AG04450 (cell line): ENCODE data around the gene SMURF2. TPM values are rescaled to one million over a fixed set of nuclear protein-coding genes. Genes with fewer than 3 reads are reported as not detected.

ENCODE experiments used
- CTCF ChIA-PET: fragments of 300-600, 350-600 bp; formaldehyde crosslinking; extraction: SDS; loops from one replicate; lab custom pipeline; 2022; ENCODE audit warnings: antibody characterized with exemption, inconsistent platforms; lab: Charles Lee
- POLR2A ChIA-PET: fragments of 350-600 bp; formaldehyde crosslinking; extraction: SDS; loops from one replicate; lab custom pipeline; 2021; ENCODE audit warnings: antibody characterized with exemption, inconsistent platforms; lab: Yijun Ruan, JAX
- DNase-seq: peaks from one replicate; pipeline ENCODE4 v3.0.0-alpha.2; 2011; ENCODE audit warnings: low read depth, low spot score
- H3K27ac ChIP-seq: one replicate; pipeline ENCODE4 v1.5.1; 2012; ENCODE audit warnings: low read depth, low read length, control low read depth
- H3K27me3 ChIP-seq: one replicate; pipeline ENCODE4 v1.6.0; 2012; ENCODE audit warnings: low read length; ENCODE audit not compliant: control insufficient read depth, insufficient read depth
- H3K4me3 ChIP-seq: 2 replicates; pipeline ENCODE4 v1.5.1; 2011; ENCODE audit warnings: mild to moderate bottlenecking, low read depth, low read length, control low read depth
- H3K9me3 ChIP-seq: 2 replicates; pipeline ENCODE4 v1.5.1; 2012; ENCODE audit warnings: low read length; ENCODE audit not compliant: control insufficient read depth, insufficient read depth
- polyA plus RNA-seq: library from polyadenylated mRNA; depleted of rRNA; stranded (reverse); fragments of >200 nt; gene quantifications from 2 replicates; pipeline ENCODE4 v1.2.3, GENCODE V29; 2011
- TF ChIP-seq, protein P1 (sequence below): IDR thresholded peaks from 2 replicates; pipeline ENCODE4 v1.5.1; 2011; ENCODE audit warnings: low read depth, low read length, control low read depth, inconsistent platforms

The SMURF2 gene
- polyA plus RNA-seq, 1 experiment, result 147 TPM

DNA sequence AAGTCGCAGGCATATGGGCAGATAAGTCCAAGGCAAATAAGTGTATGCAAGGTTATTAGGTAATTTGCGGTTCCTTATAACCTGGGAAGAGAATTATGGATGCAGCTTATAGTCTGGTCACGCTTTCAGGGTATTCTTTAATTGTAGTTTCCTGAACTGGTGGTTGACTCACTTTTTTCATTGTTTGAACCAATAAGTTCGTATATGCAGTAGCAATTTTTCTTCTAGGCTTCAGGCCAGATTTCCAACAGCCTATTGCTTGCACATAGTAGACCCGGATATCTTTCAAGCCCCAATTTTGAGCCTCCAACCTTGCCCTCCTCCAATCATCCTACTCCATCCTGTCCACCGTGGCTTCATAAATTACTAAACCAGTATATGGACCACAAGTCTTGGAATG, 142.5 kb downstream of the SMURF2 start:
- ChIA-PET POLR2A (interaction anchor here (2.2 kb wide), 1 partner anchor 14 kb away, joined by 5 read pairs; the partner anchor contains the start of gene DDX5), CTCF (interaction anchor here (1.2 kb wide), 1 partner anchor 28 kb away, joined by 4 read pairs; no protein-coding TSS in a partner anchor)
- H3K27ac ChIP-seq, result no peak overlapping the region
- H3K4me3 ChIP-seq, result no peak overlapping the region
- no peaks in the 10 kb centered on the region for H3K27me3 ChIP-seq
- TF ChIP-seq, protein P1, sequence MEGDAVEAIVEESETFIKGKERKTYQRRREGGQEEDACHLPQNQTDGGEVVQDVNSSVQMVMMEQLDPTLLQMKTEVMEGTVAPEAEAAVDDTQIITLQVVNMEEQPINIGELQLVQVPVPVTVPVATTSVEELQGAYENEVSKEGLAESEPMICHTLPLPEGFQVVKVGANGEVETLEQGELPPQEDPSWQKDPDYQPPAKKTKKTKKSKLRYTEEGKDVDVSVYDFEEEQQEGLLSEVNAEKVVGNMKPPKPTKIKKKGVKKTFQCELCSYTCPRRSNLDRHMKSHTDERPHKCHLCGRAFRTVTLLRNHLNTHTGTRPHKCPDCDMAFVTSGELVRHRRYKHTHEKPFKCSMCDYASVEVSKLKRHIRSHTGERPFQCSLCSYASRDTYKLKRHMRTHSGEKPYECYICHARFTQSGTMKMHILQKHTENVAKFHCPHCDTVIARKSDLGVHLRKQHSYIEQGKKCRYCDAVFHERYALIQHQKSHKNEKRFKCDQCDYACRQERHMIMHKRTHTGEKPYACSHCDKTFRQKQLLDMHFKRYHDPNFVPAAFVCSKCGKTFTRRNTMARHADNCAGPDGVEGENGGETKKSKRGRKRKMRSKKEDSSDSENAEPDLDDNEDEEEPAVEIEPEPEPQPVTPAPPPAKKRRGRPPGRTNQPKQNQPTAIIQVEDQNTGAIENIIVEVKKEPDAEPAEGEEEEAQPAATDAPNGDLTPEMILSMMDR, result no peak
- no peak for DNase-seq
- H3K9me3 ChIP-seq, result no peaks in the 10 kb centered on the region

DNA sequence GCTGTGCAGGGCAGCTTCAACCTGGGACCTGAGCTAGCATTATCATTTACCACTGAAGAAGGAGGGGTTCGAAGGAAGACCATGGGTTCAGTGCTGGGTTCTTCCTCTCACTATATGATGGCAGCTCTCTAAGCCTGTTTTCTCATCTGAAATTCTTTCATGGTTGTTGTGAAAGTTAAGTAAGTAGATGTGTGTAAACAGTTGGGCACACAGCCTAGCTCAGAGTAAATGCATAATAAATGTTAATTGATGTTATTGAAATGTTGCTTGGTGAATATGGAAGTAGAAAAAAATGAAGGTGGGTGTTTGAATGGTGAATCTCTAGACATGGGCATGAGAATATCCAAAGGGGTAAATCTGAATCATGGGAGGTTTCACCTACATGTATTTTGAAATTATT, 146.3 kb downstream of the SMURF2 start:
- H3K4me3 ChIP-seq, result no peak overlapping the region
- ChIA-PET POLR2A (interaction anchor here (1.0 to 1.4 kb wide), 3 partner anchors 9 to 133 kb away, joined by 3 to 8 read pairs (median 3); partner anchors contain the start of genes CEP95 and DDX5), CTCF (interaction anchor here (0.9 to 1.5 kb wide), 2 partner anchors 9 to 96 kb away, joined by 3 to 4 read pairs; partner anchors contain the start of gene CEP95)
- no peak for DNase-seq
- TF ChIP-seq, protein P1, result no peak
- H3K27ac ChIP-seq, result no peak overlapping the region
- no peaks in the 10 kb centered on the region for H3K27me3 ChIP-seq
- no peaks in the 10 kb centered on the region for H3K9me3 ChIP-seq

DNA sequence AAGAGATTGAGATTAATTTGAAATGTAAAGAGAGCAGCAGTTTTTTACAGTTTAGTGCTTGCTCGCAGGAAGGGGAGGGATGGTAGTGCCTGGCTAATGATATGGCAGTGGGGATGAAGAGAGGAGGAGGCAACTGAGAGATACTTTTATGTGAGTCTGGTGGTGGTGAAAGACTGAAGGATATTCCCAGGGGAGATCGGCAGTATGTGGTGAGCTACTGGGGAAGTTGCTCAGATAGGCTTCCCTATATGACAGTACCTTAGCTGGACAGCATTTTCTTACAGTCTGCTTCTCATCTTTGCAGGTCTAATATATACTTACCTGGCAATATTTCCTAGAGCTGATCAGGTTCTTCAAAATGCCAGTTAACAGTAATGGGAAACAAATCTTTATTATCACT, 146.7 kb downstream of the SMURF2 start:
- H3K27me3 ChIP-seq, result no peaks in the 10 kb centered on the region
- TF ChIP-seq, protein P1, result no peak
- ChIA-PET POLR2A (interaction anchor here (1.0 to 1.4 kb wide), 3 partner anchors 9 to 134 kb away, joined by 3 to 8 read pairs (median 3); partner anchors contain the start of genes CEP95 and DDX5), CTCF (interaction anchor here (0.9 to 1.5 kb wide), 2 partner anchors 9 to 95 kb away, joined by 3 to 4 read pairs; partner anchors contain the start of gene CEP95)
- H3K27ac ChIP-seq, result no peak overlapping the region
- no peak for DNase-seq
- no peaks in the 10 kb centered on the region for H3K9me3 ChIP-seq
- no peak overlapping the region for H3K4me3 ChIP-seq

DNA sequence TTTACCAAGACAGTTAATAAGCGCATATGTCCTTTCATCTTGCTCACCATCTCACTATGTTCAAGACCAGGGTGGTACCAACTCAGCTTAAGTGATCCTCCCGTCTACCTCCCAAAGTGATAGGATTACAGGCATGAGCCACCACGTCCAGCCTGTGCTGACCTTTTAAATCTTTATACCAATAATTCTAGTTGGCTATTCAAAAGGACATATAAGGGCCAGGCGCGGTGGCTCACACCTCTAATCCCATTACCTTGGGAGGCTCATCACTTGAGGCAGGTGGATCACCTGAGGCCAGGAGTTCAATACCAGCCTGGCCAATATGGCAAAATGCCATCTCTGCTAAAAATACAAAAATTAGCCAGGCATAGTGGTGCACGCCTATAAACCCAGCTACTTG, 152.9 kb downstream of the SMURF2 start:
- CTCF ChIA-PET, result interaction anchor here (0.5 kb wide), 1 partner anchor 139 kb away, joined by 3 read pairs; no protein-coding TSS in a partner anchor
- H3K27me3 ChIP-seq, result no peaks in the 10 kb centered on the region
- no peak for DNase-seq
- TF ChIP-seq, protein P1, result no peak
- H3K4me3 ChIP-seq, result no peak overlapping the region
- H3K9me3 ChIP-seq, result peaks cover 3% of the 10 kb centered on the region; the same call in 1 of the 2 replicates
- POLR2A ChIA-PET, result no interaction called here
- no peak overlapping the region for H3K27ac ChIP-seq

DNA sequence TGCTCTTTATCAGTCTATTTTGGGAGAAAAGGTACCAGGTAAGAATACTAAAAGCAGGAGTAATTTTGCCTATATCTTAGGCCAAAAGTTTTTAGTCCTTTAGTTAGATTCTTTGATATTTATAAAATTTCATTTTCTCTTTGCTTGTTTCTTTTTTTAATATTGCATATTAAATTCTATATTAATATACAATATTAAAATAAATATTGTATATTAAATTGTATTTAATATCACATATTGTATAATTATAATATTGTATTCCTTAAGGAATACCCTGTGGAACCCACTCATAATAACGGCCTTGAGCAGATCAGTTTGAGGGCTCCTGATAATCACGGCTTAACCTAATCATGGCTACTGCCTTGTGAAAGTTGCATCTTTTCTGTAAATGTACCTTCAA, 153.4 kb downstream of the SMURF2 start:
- peaks cover 3% of the 10 kb centered on the region; the same call in 1 of the 2 replicates for H3K9me3 ChIP-seq
- CTCF ChIA-PET, result interaction anchor here (0.5 kb wide), 1 partner anchor 139 kb away, joined by 3 read pairs; no protein-coding TSS in a partner anchor
- DNase-seq, result no peak
- POLR2A ChIA-PET, result no interaction called here
- TF ChIP-seq, protein P1, result no peak
- peak overlapping the region; percentile 94 for H3K4me3 ChIP-seq
- H3K27me3 ChIP-seq, result no peaks in the 10 kb centered on the region
- no peak overlapping the region for H3K27ac ChIP-seq
